PFSK-1 (cell line): ENCODE results near the gene SAMHD1.

Experiments
- FOXP2 ChIP-seq: optimal IDR thresholded peaks from 2 replicates; pipeline ENCODE3; 2011; ENCODE audit warnings: borderline replicate concordance, control low read depth, inconsistent platforms; ENCODE audit not compliant: insufficient read depth; ENCODE audit errors: extremely low read length, extremely low read depth
- POLR2AphosphoS5 ChIP-seq: IDR thresholded peaks from 2 replicates; pipeline ENCODE4 v1.6.1; 2012; ENCODE audit warnings: low read depth, mild to moderate bottlenecking, control low read depth, low read length, moderate library complexity
- REST ChIP-seq, 2 experiments: IDR thresholded peaks; 2 replicates each; pipeline versions ENCODE4 v1.6.1 to v1.8.0; 2011 to 2012; ENCODE audit warnings: low read depth in 2 of 2, low read length in 2 of 2, control low read depth in 1 of 2, inconsistent platforms in 1 of 2, mild to moderate bottlenecking in 1 of 2, moderate library complexity in 1 of 2; ENCODE audit not compliant: insufficient read depth in 1 of 2
- SIN3A ChIP-seq: IDR thresholded peaks from 2 replicates; pipeline ENCODE4 v1.6.1; 2012; ENCODE audit warnings: mild to moderate bottlenecking, low read length, moderate library complexity, borderline replicate concordance; ENCODE audit not compliant: insufficient read depth
- TAF1 ChIP-seq: IDR thresholded peaks from 2 replicates; pipeline ENCODE4 v1.6.1; 2012; ENCODE audit warnings: low read length, control low read depth, borderline replicate concordance; ENCODE audit not compliant: insufficient read depth

SAMHD1 gene

GRCh38 chr20:36919715-36920333, 31.7 kb downstream of the SAMHD1 start:
- TF ChIP-seq TAF1 (no peak), FOXP2 (no peak), SIN3A (no peak), REST (IDR thresholded peaks at IDR 0.05; ENCODE audit: insufficient read depth in 1 of 2, low read depth in 2 of 2, low read length in 2 of 2) (no peak), POLR2AphosphoS5 (no peak)

GRCh38 chr20:36917943-36918342, 33.6 kb downstream of the SAMHD1 start:
- TF ChIP-seq TAF1: no peak
- no peak for TF ChIP-seq POLR2AphosphoS5
- TF ChIP-seq FOXP2: no peak
- TF ChIP-seq REST (IDR thresholded peaks at IDR 0.05; ENCODE audit: insufficient read depth in 1 of 2, low read depth in 2 of 2, low read length in 2 of 2): no peak
- no peak for TF ChIP-seq SIN3A

GRCh38 chr20:36917240-36917639, 34.3 kb downstream of the SAMHD1 start:
- TF ChIP-seq TAF1 (no peak), SIN3A (no peak), POLR2AphosphoS5 (no peak), REST (IDR thresholded peaks at IDR 0.05; ENCODE audit: insufficient read depth in 1 of 2, low read depth in 2 of 2, low read length in 2 of 2) (no peak), FOXP2 (no peak)

- TF ChIP-seq FOXP2 (no peak), TAF1 (no peak), SIN3A (no peak), POLR2AphosphoS5 (no peak), REST (IDR thresholded peaks at IDR 0.05; ENCODE audit: insufficient read depth in 1 of 2, low read depth in 2 of 2, low read length in 2 of 2) (no peak)
Observed at GRCh38 chr20:36916199-36916598, 35.3 kb downstream of the SAMHD1 start.

GRCh38 chr20:36908603-36909002, 42.9 kb downstream of the SAMHD1 start:
- no peak for TF ChIP-seq REST (IDR thresholded peaks at IDR 0.05; ENCODE audit: insufficient read depth in 1 of 2, low read depth in 2 of 2, low read length in 2 of 2)
- no peak for TF ChIP-seq POLR2AphosphoS5
- TF ChIP-seq SIN3A: no peak
- no peak for TF ChIP-seq FOXP2
- no peak for TF ChIP-seq TAF1
